Natural killer cell (primary cell): Measurements from ENCODE around the gene NR1I2. TPM values are rescaled to one million over a fixed set of nuclear protein-coding genes. Genes with fewer than 3 reads are reported as not detected.

Source experiments
- ATAC-seq, 3 donors: fragments of 150-1000 bp in 2 of 3; fragments of 200-7000 bp in 1 of 3; cut with Tn5 transposase; 1 replicate in 1 of 3; 2 replicates in 2 of 3; pipeline ENCODE4 v1.10.0; 2021; ENCODE audit warnings: mild to moderate bottlenecking in 2 of 3, moderate library complexity in 2 of 3
- DNase-seq, 2 donors: peaks; one replicate each; pipeline versions ENCODE4 v3.0.0 to v3.0.0-alpha.2; 2013 to 2021; ENCODE audit warnings: mixed read lengths in 1 of 2
- H3K27ac ChIP-seq: one replicate; pipeline ENCODE4 v1.5.1; 2013; ENCODE audit warnings: mild to moderate bottlenecking, low read length
- H3K27me3 ChIP-seq: one replicate; pipeline ENCODE4 v1.6.1; 2013; ENCODE audit warnings: low read length; ENCODE audit not compliant: control insufficient read depth, insufficient read depth
- H3K36me3 ChIP-seq: one replicate; pipeline ENCODE4 v1.6.1; 2013; ENCODE audit warnings: low read length; ENCODE audit not compliant: control insufficient read depth, insufficient read depth
- H3K4me1 ChIP-seq: one replicate; pipeline ENCODE4 v1.6.1; 2013; ENCODE audit warnings: low read length; ENCODE audit not compliant: control insufficient read depth, insufficient read depth
- H3K4me3 ChIP-seq: one replicate; pipeline ENCODE4 v1.5.1; 2013; ENCODE audit warnings: low read length
- H3K9me3 ChIP-seq: one replicate; pipeline ENCODE4 v1.6.1; 2013; ENCODE audit warnings: low read length; ENCODE audit not compliant: control insufficient read depth, insufficient read depth
- H3K27ac Mint-ChIP-seq, 2 donors: one replicate each; pipeline ENCODE4 v1.8.0; 2022; ENCODE audit warnings: mild to moderate bottlenecking in 2 of 2, mixed read lengths in 2 of 2, moderate library complexity in 1 of 2
- H3K27me3 Mint-ChIP-seq, 2 donors: one replicate each; pipeline ENCODE4 v1.8.0; 2022; ENCODE audit warnings: low read depth in 2 of 2, mixed read lengths in 2 of 2
- H3K36me3 Mint-ChIP-seq: one replicate; pipeline ENCODE4 v1.8.0; 2022; ENCODE audit warnings: mixed read lengths
- H3K4me1 Mint-ChIP-seq, 2 donors: one replicate each; pipeline ENCODE4 v1.8.0; 2022; ENCODE audit warnings: mixed read lengths in 2 of 2
- H3K4me3 Mint-ChIP-seq: one replicate; pipeline ENCODE4 v1.8.0; 2022; ENCODE audit warnings: mild to moderate bottlenecking, moderate library complexity, mixed read lengths
- H3K9me3 Mint-ChIP-seq, 2 donors: one replicate each; pipeline ENCODE4 v1.8.0; 2022; ENCODE audit warnings: mixed read lengths in 2 of 2
- WGBS: methylation state at CpG from one replicate; pipeline ENCODE4 v1.1.7; 2013; ENCODE audit warnings: missing lambda C conversion rate; ENCODE audit not compliant: insufficient coverage; 5-methylcytosine and 5-hydroxymethylcytosine counted together
- intact Hi-C: fragments of 100-400 bp; cut with micrococcal nuclease; formaldehyde crosslinking; loops from one replicate; pipeline ENCODE4 v1.14.2; 2022
- total RNA-seq, 4 donors: library from RNA; stranded (reverse); fragments of 120-200 nt in 1 of 4; gene quantifications; one replicate each; pipeline versions ENCODE4 v1.2.3 to v1.2.4, GENCODE V29; 2013 to 2022
- TF ChIP-seq, protein P1 (sequence below): fragments of 200-600 bp; IDR thresholded peaks from one replicate; pipeline ENCODE4 v1.8.0; 2022; ENCODE audit warnings: antibody characterized with exemption

NR1I2 gene
- total RNA-seq, 3 donors from 2014 or later (not counting 1 experiment from before 2014, with no cell fraction given) = 0.13 to 0.25 (median 0.16) TPM

- TF ChIP-seq, protein P1, sequence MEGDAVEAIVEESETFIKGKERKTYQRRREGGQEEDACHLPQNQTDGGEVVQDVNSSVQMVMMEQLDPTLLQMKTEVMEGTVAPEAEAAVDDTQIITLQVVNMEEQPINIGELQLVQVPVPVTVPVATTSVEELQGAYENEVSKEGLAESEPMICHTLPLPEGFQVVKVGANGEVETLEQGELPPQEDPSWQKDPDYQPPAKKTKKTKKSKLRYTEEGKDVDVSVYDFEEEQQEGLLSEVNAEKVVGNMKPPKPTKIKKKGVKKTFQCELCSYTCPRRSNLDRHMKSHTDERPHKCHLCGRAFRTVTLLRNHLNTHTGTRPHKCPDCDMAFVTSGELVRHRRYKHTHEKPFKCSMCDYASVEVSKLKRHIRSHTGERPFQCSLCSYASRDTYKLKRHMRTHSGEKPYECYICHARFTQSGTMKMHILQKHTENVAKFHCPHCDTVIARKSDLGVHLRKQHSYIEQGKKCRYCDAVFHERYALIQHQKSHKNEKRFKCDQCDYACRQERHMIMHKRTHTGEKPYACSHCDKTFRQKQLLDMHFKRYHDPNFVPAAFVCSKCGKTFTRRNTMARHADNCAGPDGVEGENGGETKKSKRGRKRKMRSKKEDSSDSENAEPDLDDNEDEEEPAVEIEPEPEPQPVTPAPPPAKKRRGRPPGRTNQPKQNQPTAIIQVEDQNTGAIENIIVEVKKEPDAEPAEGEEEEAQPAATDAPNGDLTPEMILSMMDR = no peak
- Histone ChIP-seq H3K27me3 (no peaks in the 10 kb centered on the region), H3K27ac (no peak overlapping the region), H3K9me3 (no peaks in the 10 kb centered on the region), H3K4me3 (no peak overlapping the region), H3K4me1 (no peaks in the 10 kb centered on the region), H3K36me3 (no peaks in the 10 kb centered on the region)
- DNase-seq = no peak
- no peaks in the 10 kb centered on the region for H3K9me3 Mint-ChIP-seq
- H3K4me1 Mint-ChIP-seq = no peaks in the 10 kb centered on the region
- WGBS = 78% methylated on average over 3 of the region's 3 CpGs
- H3K27ac Mint-ChIP-seq = no peak overlapping the region
- no peaks in the 10 kb centered on the region for H3K36me3 Mint-ChIP-seq
- intact Hi-C loops = no loop called here
- no peak overlapping the region for H3K4me3 Mint-ChIP-seq
- no peak for ATAC-seq
- H3K27me3 Mint-ChIP-seq = peaks cover 19 to 52% of the 10 kb centered on the region in 2 donors
Measured at GRCh38 chr3:119746423-119746822, 35.5 kb upstream of the NR1I2 start.

DNA sequence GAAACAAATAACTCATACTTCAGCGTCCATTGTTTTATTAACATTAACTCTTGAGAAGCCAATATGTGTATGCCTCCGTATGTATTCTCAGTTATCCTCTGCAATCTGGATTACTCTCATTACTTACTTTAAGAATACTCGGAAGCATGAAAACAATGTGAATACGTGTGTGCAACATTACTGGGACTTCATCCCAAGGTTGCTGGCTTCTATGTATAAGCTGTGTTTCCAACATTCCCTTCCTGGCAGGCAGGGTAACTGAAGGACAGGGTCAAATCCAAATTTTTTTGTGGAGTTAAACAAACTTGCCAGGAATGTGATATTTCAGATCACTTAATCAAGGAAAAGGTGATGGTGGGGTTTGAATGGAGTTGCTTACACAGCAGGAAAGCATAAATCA is 34.5 kb upstream of the NR1I2 start:
- Mint-ChIP-seq H3K4me3 (no peak overlapping the region), H3K4me1 (no peaks in the 10 kb centered on the region), H3K36me3 (no peaks in the 10 kb centered on the region), H3K27ac (no peak overlapping the region), H3K9me3 (no peaks in the 10 kb centered on the region), H3K27me3 (peaks cover 15 to 51% of the 10 kb centered on the region in 2 donors)
- no peak for DNase-seq
- TF ChIP-seq, protein P1 = no peak
- no peak overlapping the region for H3K27ac ChIP-seq
- no peaks in the 10 kb centered on the region for H3K27me3 ChIP-seq
- ATAC-seq = no peak
- 93% methylated on average over 4 of the region's 4 CpGs for WGBS
- H3K36me3 ChIP-seq = no peaks in the 10 kb centered on the region
- no peaks in the 10 kb centered on the region for H3K4me1 ChIP-seq
- H3K4me3 ChIP-seq = no peak overlapping the region
- no peaks in the 10 kb centered on the region for H3K9me3 ChIP-seq
- intact Hi-C loops = no loop called here

DNA sequence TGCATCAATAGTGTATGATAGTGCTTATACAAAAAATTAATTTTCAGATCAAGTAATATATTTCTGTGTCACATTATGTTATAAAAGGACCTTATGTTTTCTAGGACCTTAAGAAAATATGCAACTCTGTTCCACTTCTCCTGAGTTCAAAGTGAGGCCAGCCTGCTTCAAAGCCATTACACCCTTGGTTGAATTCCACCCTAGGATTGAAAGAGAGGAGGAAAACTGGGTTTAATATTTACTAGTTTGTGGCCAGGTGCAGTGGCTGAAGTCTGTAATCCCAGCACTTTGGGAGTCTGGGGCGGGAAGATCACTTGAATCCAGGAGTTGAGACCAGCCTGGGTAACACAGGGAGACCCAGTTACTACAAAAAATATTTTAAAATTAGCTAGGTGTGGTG is 32.9 kb upstream of the NR1I2 start:
- Histone ChIP-seq H3K27ac (no peak overlapping the region), H3K9me3 (no peaks in the 10 kb centered on the region), H3K4me1 (no peaks in the 10 kb centered on the region), H3K4me3 (no peak overlapping the region), H3K27me3 (no peaks in the 10 kb centered on the region), H3K36me3 (no peaks in the 10 kb centered on the region)
- DNase-seq = no peak
- Mint-ChIP-seq H3K9me3 (no peaks in the 10 kb centered on the region), H3K27me3 (peaks cover 14 to 44% of the 10 kb centered on the region in 2 donors), H3K4me1 (no peaks in the 10 kb centered on the region), H3K36me3 (no peaks in the 10 kb centered on the region), H3K27ac (no peak overlapping the region), H3K4me3 (no peak overlapping the region)
- intact Hi-C loops = no loop called here
- 100% methylated on average over 1 of the region's 1 CpG for WGBS
- ATAC-seq = no peak
- TF ChIP-seq, protein P1 = no peak

GRCh38 chr3:119751423-119751822 is 30.5 kb upstream of the NR1I2 start:
- no peak for DNase-seq
- no peaks in the 10 kb centered on the region for H3K9me3 ChIP-seq
- H3K27ac ChIP-seq = no peak overlapping the region
- Mint-ChIP-seq H3K27ac (no peak overlapping the region), H3K9me3 (peaks cover 0 to 2% of the 10 kb centered on the region in 2 donors), H3K4me1 (no peaks in the 10 kb centered on the region), H3K4me3 (no peak overlapping the region), H3K36me3 (no peaks in the 10 kb centered on the region), H3K27me3 (peaks cover 12 to 51% of the 10 kb centered on the region in 2 donors)
- H3K36me3 ChIP-seq = no peaks in the 10 kb centered on the region
- WGBS = 91% methylated on average over 3 of the region's 3 CpGs
- TF ChIP-seq, protein P1 = no peak
- ATAC-seq = no peak
- H3K4me3 ChIP-seq = no peak overlapping the region
- peaks cover 2% of the 10 kb centered on the region for H3K27me3 ChIP-seq
- intact Hi-C loops = no loop called here
- no peaks in the 10 kb centered on the region for H3K4me1 ChIP-seq
